Neural cell (in vitro differentiated cells): ENCODE data around the gene NTRK1. TPM values are rescaled to one million over a fixed set of nuclear protein-coding genes. Genes with fewer than 3 reads are reported as not detected.
A peak's percentile ranks its signal among the peaks of the same experiment; 100 is the strongest.

Experiments used
- H2AFZ ChIP-seq: fragments of 200-600, 300-800 bp; sonication (generic), shearing (Covaris generic); 2 replicates; pipeline ENCODE4 v1.6.0; 2014; ENCODE audit warnings: low read depth, mild to moderate bottlenecking, antibody characterized with exemption, low read length, moderate library complexity
- H3F3A ChIP-seq: fragments of 200-600 bp; shearing (Covaris generic); 2 replicates; pipeline ENCODE4 v1.6.1; 2016; ENCODE audit warnings: mild to moderate bottlenecking, moderate library complexity, mixed read lengths, antibody characterized with exemption, low read length; ENCODE audit not compliant: insufficient read depth, poor library complexity, severe bottlenecking
- H3K27ac ChIP-seq: fragments of 200-600, 300-800 bp; sonication (generic), shearing (Covaris generic); 2 replicates; pipeline ENCODE4 v1.5.1; 2014; ENCODE audit warnings: mild to moderate bottlenecking, low read length, moderate library complexity
- H3K27me3 ChIP-seq: fragments of 300-800, 200-600 bp; sonication (generic), shearing (Covaris generic); 2 replicates; pipeline ENCODE4 v1.6.0; 2014; ENCODE audit warnings: mild to moderate bottlenecking, low read depth, low read length, moderate library complexity; ENCODE audit not compliant: insufficient read depth
- H3K36me3 ChIP-seq: fragments of 300-800, 200-600 bp; sonication (generic), shearing (Covaris generic); 2 replicates; pipeline ENCODE4 v1.5.1; 2014; ENCODE audit warnings: mild to moderate bottlenecking, antibody characterized with exemption, low read length, moderate library complexity; ENCODE audit not compliant: insufficient read depth
- H3K4me2 ChIP-seq: fragments of 300-800, 200-600 bp; sonication (generic), shearing (Covaris generic); 2 replicates; pipeline ENCODE4 v1.6.0; 2014; ENCODE audit warnings: mild to moderate bottlenecking, low read length
- H3K4me3 ChIP-seq: fragments of 300-800, 200-600 bp; sonication (generic), shearing (Covaris generic); 2 replicates; pipeline ENCODE4 v1.5.1; 2014; ENCODE audit warnings: mild to moderate bottlenecking, low read length, moderate library complexity
- H3K79me2 ChIP-seq: fragments of 200-600 bp; shearing (Covaris generic); replicated peaks from 2 replicates; pipeline ENCODE4 v1.6.0; 2014; ENCODE audit warnings: mild to moderate bottlenecking, low read length, moderate library complexity; ENCODE audit not compliant: insufficient read depth
- H3K9ac ChIP-seq: fragments of 300-800, 200-600 bp; sonication (generic), shearing (Covaris generic); 2 replicates; pipeline ENCODE4 v1.6.1; 2016; ENCODE audit warnings: mild to moderate bottlenecking, low read length, mixed read lengths
- H3K9me2 ChIP-seq: fragments of 200-600 bp; shearing (Covaris generic); 2 replicates; pipeline ENCODE4 v1.6.1; 2016; ENCODE audit warnings: mild to moderate bottlenecking, low read length, mixed read lengths; ENCODE audit not compliant: insufficient read depth
- H3K9me3 ChIP-seq: fragments of 200-600, 300-800 bp; sonication (generic), shearing (Covaris generic); 2 replicates; pipeline ENCODE4 v1.6.1; 2016; ENCODE audit warnings: mild to moderate bottlenecking, mixed run types, low read length, moderate library complexity, mixed read lengths
- H4K20me1 ChIP-seq: fragments of 200-600 bp; shearing (Covaris generic); 2 replicates; pipeline ENCODE4 v1.6.1; 2016; ENCODE audit warnings: mild to moderate bottlenecking, mixed run types; ENCODE audit not compliant: insufficient read depth
- CTCF ChIP-seq: fragments of 450-650 bp; IDR thresholded peaks from 2 replicates; pipeline ENCODE4 v1.5.1; 2014; ENCODE audit warnings: antibody characterized with exemption, mild to moderate bottlenecking, moderate library complexity; ENCODE audit not compliant: poor library complexity, severe bottlenecking
- EP300 ChIP-seq: fragments of 450-650 bp; conservative IDR thresholded peaks from 2 replicates; pipeline ENCODE4 v1.6.1; 2014; ENCODE audit warnings: antibody characterized with exemption, mild to moderate bottlenecking, moderate library complexity; ENCODE audit not compliant: poor library complexity, severe bottlenecking
- EZH2 ChIP-seq: fragments of 200-600, 300-800 bp; shearing (Covaris generic), sonication (generic); IDR thresholded peaks from 2 replicates; pipeline ENCODE4 v1.6.1; 2014; ENCODE audit warnings: antibody characterized with exemption, low read length, borderline replicate concordance, mild to moderate bottlenecking; ENCODE audit not compliant: insufficient read depth, poor library complexity, severe bottlenecking
- MXI1 ChIP-seq: fragments of 450-650 bp; conservative IDR thresholded peaks from 2 replicates; pipeline ENCODE4 v1.6.1; 2014; ENCODE audit warnings: antibody characterized with exemption, mild to moderate bottlenecking; ENCODE audit not compliant: poor library complexity, severe bottlenecking
- POLR2AphosphoS5 ChIP-seq: IDR thresholded peaks from 2 replicates; pipeline ENCODE4 v1.6.1; 2012
- RAD21 ChIP-seq: fragments of 450-650 bp; conservative IDR thresholded peaks from 2 replicates; pipeline ENCODE4 v1.6.1; 2014; ENCODE audit warnings: antibody characterized with exemption, mild to moderate bottlenecking, moderate library complexity
- REST ChIP-seq: IDR thresholded peaks from 2 replicates; pipeline ENCODE4 v1.6.1; 2012; ENCODE audit warnings: borderline replicate concordance
- SMC3 ChIP-seq: fragments of 450-650 bp; conservative IDR thresholded peaks from 2 replicates; pipeline ENCODE4 v1.6.1; 2014; ENCODE audit warnings: antibody characterized with exemption, mild to moderate bottlenecking, moderate library complexity; ENCODE audit not compliant: poor library complexity
- TAF1 ChIP-seq: IDR thresholded peaks from 2 replicates; pipeline ENCODE4 v1.6.1; 2012; ENCODE audit warnings: low read depth
- polyA plus RNA-seq: library from polyadenylated mRNA; depleted of rRNA; stranded (reverse); fragments of >200 nt; gene quantifications from 2 replicates; pipeline ENCODE4 v1.2.3, GENCODE V29; 2014

The NTRK1 gene
- polyA plus RNA-seq, 1 donor from 2014 or later = 4.9 TPM

GRCh38 chr1:156885880-156886355 lies 25.3 kb downstream of the NTRK1 start:
- Histone ChIP-seq H3F3A (no peaks in the 10 kb centered on the region), H3K4me2 (no peak overlapping the region), H3K9me3 (no peaks in the 10 kb centered on the region), H3K9ac (no peak overlapping the region), H3K4me3 (no peak overlapping the region), H3K79me2 (no peaks in the 10 kb centered on the region), H3K27ac (no peak overlapping the region), H4K20me1 (no peaks in the 10 kb centered on the region), H3K9me2 (no peaks in the 10 kb centered on the region), H2AFZ (no peak overlapping the region), H3K36me3 (no peaks in the 10 kb centered on the region), H3K27me3 (peaks cover under 1% of the 10 kb centered on the region)
- TF ChIP-seq MXI1 (no peak), SMC3 (no peak), TAF1 (no peak), POLR2AphosphoS5 (no peak), EZH2 (no peak), RAD21 (no peak), CTCF (no peak), EP300 (no peak), REST (no peak)

DNA sequence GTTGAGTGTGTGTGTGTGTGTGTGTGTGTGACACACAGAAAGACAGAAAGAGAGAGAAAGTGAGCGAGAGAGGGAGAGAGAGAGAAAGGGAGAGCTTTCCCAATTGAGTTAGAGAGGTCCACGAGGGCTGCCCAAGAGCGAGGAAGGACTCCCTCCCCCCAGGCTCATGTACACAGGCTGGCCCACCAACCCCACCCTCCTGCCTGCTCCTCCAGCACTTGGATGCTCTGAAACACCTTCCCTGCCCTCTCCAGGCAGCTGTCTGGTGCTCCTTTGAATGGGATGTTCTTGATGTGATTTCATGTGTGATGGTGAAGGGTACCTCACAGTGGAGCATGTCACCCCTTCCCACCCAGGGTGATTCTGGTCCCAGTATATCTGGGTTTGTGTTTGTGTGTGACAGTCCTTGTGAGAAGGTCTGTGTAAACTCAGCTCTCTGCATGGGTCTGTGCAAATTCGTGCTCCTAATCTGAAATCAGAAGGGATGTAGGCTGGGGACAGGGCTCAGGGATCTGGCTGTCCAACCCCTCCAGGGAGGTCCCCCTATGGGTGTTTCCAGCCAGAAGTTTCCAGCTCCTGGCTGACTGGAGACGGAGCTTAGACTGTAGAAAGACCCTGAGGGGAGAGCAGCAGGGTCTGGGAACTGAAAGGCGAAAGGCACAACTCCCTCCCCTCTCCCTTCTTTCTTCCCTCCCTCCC lies 26.1 kb downstream of the NTRK1 start:
- H3K9ac ChIP-seq = peak overlapping the region; percentile 16
- TF ChIP-seq EP300 = no peak
- no peak for TF ChIP-seq POLR2AphosphoS5
- TF ChIP-seq SMC3 = no peak
- TF ChIP-seq REST = no peak
- TF ChIP-seq TAF1 = no peak
- TF ChIP-seq CTCF = no peak
- TF ChIP-seq EZH2 = no peak
- no peak for TF ChIP-seq MXI1
- TF ChIP-seq RAD21 = no peak
- H3K4me2 ChIP-seq = no peak overlapping the region
- no peaks in the 10 kb centered on the region for H3K9me2 ChIP-seq
- H3K4me3 ChIP-seq = no peak overlapping the region
- no peaks in the 10 kb centered on the region for H3K9me3 ChIP-seq
- no peaks in the 10 kb centered on the region for H4K20me1 ChIP-seq
- no peaks in the 10 kb centered on the region for H3K79me2 ChIP-seq
- H2AFZ ChIP-seq = no peak overlapping the region
- H3F3A ChIP-seq = no peaks in the 10 kb centered on the region
- H3K27me3 ChIP-seq = peaks cover 8% of the 10 kb centered on the region
- H3K27ac ChIP-seq = peak overlapping the region; percentile 20
- no peaks in the 10 kb centered on the region for H3K36me3 ChIP-seq
